ENCODE measurements around the gene CHI3L2. TPM values are rescaled to one million over a fixed set of nuclear protein-coding genes. Genes with fewer than 3 reads are reported as not detected.

The CHI3L2 gene
- total RNA-seq, 1 experiment from 2014 or later, result 0.61 TPM

DNA sequence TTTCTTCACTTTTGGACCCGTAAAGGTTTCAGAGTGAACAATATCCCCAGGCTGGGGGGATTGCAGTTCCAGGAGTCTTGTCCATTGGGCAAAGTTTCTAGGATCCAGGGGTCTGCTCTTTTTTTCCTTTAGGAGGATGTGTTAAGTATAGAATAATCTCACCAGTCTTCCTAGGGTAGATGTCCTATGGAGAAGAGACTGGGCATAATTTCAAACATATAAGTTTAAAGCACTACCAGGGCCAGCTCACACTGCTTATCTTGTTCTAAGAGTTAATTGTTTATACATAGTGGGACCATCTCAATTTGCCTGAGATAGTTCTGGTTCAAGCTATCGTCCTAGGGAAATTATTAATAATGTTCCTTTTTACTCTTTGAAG lies 1.2 kb downstream of the CHI3L2 start:
- TF ChIP-seq ZNF138 (CRISPR knock-in tag; conservative IDR thresholded peaks at IDR 0.05), result no peak
- TF ChIP-seq CREB1 (CRISPR knock-in tag; IDR thresholded peaks at IDR 0.05), result no peak
- no peak for TF ChIP-seq OVOL2 (CRISPR knock-in tag; IDR thresholded peaks at IDR 0.05; ENCODE audit: borderline replicate concordance)
- no peak for TF ChIP-seq TP53 (CRISPR knock-in tag; IDR thresholded peaks at IDR 0.05)
- TF ChIP-seq, protein P1, sequence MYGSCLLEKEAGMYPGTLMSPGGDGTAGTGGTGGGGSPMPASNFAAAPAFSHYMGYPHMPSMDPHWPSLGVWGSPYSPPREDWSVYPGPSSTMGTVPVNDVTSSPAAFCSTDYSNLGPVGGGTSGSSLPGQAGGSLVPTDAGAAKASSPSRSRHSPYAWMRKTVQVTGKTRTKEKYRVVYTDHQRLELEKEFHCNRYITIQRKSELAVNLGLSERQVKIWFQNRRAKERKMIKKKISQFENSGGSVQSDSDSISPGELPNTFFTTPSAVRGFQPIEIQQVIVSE (CRISPR knock-in tag; IDR thresholded peaks at IDR 0.05; ENCODE audit: borderline replicate concordance), result no peak
- no peak for TF ChIP-seq ETV6 (CRISPR knock-in tag; IDR thresholded peaks at IDR 0.05)
- no peak for TF ChIP-seq IRF2 (CRISPR knock-in tag; IDR thresholded peaks at IDR 0.05; ENCODE audit: borderline replicate concordance, low read depth)
- no peak for TF ChIP-seq ZNF263 (CRISPR knock-in tag; IDR thresholded peaks at IDR 0.05; ENCODE audit: low read depth)
- no peak for TF ChIP-seq ELF4 (CRISPR knock-in tag; IDR thresholded peaks at IDR 0.05; ENCODE audit: low read depth)
- TF ChIP-seq CTCF (IDR thresholded peaks at IDR 0.05), result no peak
- no peak for TF ChIP-seq ZBTB43 (CRISPR knock-in tag; IDR thresholded peaks at IDR 0.05)
- TF ChIP-seq RORB (CRISPR knock-in tag; IDR thresholded peaks at IDR 0.05), result no peak
- TF ChIP-seq TCF7 (CRISPR knock-in tag; IDR thresholded peaks at IDR 0.05; ENCODE audit: low read depth), result no peak
- TF ChIP-seq, protein P2, sequence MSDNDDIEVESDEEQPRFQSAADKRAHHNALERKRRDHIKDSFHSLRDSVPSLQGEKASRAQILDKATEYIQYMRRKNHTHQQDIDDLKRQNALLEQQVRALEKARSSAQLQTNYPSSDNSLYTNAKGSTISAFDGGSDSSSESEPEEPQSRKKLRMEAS (CRISPR knock-in tag; IDR thresholded peaks at IDR 0.05), result no peak
- no peak for TF ChIP-seq MXD4 (CRISPR knock-in tag; IDR thresholded peaks at IDR 0.05; ENCODE audit: borderline replicate concordance)
- no peak for TF ChIP-seq HMGA2 (CRISPR knock-in tag; IDR thresholded peaks at IDR 0.05)
- TF ChIP-seq GRHL2 (CRISPR knock-in tag; IDR thresholded peaks at IDR 0.05; ENCODE audit: insufficient replicate concordance, severe bottlenecking), result no peak
- TF ChIP-seq JUN (CRISPR knock-in tag; IDR thresholded peaks at IDR 0.05), result no peak
- no peak for TF ChIP-seq ZNF423 (CRISPR knock-in tag; IDR thresholded peaks at IDR 0.05)
- no peak for DNase-seq (ENCODE audit: low spot score)
- POLR2A ChIA-PET, result no interaction called here
- Mint-ChIP-seq H3K36me3 (no peaks in the 10 kb centered on the region), H3K9me3 (peaks cover 11% of the 10 kb centered on the region; the same call in 1 of the 2 replicates), H3K27me3 (ENCODE audit: low read depth) (peaks cover 4% of the 10 kb centered on the region), H3K4me1 (peaks cover 13% of the 10 kb centered on the region), H3K27ac (no peak overlapping the region), H3K4me3 (no peak overlapping the region)
- CTCF ChIA-PET, result no interaction called here
- no peak for ATAC-seq

DNA sequence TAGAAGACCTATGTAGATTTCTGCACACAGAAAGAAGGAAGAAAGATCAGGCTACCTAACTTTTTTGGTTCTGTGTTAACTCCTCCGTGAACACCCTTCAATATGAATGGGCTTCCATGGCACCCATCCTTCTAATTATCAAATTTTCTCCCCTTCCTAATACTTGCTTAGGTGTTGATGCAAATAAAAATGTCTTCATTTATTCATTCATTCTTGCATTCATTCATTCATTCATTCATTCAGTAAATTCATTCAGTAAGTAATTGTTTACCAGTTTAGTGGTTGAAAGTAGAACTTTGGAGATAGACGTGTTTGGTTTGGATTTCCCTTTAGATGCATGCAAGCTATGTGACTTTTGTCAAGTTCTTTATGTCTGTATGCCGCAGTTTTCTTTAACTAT lies 4.6 kb downstream of the CHI3L2 start:
- Mint-ChIP-seq H3K27ac (no peak overlapping the region), H3K27me3 (ENCODE audit: low read depth) (peaks cover 4% of the 10 kb centered on the region), H3K4me3 (no peak overlapping the region), H3K4me1 (peaks cover 17% of the 10 kb centered on the region), H3K9me3 (peaks cover 31% of the 10 kb centered on the region), H3K36me3 (no peaks in the 10 kb centered on the region)
- TF ChIP-seq NR2C2 (CRISPR knock-in tag; IDR thresholded peaks at IDR 0.05) (no peak), ZNF416 (CRISPR knock-in tag; IDR thresholded peaks at IDR 0.05) (no peak), FOXP1 (CRISPR knock-in tag; IDR thresholded peaks at IDR 0.05; ENCODE audit: borderline replicate concordance) (no peak), KAT7 (CRISPR knock-in tag; IDR thresholded peaks at IDR 0.05; ENCODE audit: borderline replicate concordance) (no peak), TP53 (CRISPR knock-in tag; IDR thresholded peaks at IDR 0.05) (no peak), RELA (CRISPR knock-in tag; IDR thresholded peaks at IDR 0.05; ENCODE audit: borderline replicate concordance) (no peak), FOXJ3 (CRISPR knock-in tag; IDR thresholded peaks at IDR 0.05; ENCODE audit: borderline replicate concordance) (no peak), EMX1 (CRISPR knock-in tag; IDR thresholded peaks at IDR 0.05) (no peak), ATF1 (CRISPR knock-in tag; IDR thresholded peaks at IDR 0.05) (no peak), ESRRA (CRISPR knock-in tag; IDR thresholded peaks at IDR 0.05; ENCODE audit: borderline replicate concordance) (no peak), MXD4 (CRISPR knock-in tag; IDR thresholded peaks at IDR 0.05; ENCODE audit: borderline replicate concordance) (no peak)
- TF ChIP-seq, protein P3, sequence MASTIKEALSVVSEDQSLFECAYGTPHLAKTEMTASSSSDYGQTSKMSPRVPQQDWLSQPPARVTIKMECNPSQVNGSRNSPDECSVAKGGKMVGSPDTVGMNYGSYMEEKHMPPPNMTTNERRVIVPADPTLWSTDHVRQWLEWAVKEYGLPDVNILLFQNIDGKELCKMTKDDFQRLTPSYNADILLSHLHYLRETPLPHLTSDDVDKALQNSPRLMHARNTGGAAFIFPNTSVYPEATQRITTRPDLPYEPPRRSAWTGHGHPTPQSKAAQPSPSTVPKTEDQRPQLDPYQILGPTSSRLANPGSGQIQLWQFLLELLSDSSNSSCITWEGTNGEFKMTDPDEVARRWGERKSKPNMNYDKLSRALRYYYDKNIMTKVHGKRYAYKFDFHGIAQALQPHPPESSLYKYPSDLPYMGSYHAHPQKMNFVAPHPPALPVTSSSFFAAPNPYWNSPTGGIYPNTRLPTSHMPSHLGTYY (CRISPR knock-in tag; IDR thresholded peaks at IDR 0.05), result no peak
- TF ChIP-seq, protein P4, sequence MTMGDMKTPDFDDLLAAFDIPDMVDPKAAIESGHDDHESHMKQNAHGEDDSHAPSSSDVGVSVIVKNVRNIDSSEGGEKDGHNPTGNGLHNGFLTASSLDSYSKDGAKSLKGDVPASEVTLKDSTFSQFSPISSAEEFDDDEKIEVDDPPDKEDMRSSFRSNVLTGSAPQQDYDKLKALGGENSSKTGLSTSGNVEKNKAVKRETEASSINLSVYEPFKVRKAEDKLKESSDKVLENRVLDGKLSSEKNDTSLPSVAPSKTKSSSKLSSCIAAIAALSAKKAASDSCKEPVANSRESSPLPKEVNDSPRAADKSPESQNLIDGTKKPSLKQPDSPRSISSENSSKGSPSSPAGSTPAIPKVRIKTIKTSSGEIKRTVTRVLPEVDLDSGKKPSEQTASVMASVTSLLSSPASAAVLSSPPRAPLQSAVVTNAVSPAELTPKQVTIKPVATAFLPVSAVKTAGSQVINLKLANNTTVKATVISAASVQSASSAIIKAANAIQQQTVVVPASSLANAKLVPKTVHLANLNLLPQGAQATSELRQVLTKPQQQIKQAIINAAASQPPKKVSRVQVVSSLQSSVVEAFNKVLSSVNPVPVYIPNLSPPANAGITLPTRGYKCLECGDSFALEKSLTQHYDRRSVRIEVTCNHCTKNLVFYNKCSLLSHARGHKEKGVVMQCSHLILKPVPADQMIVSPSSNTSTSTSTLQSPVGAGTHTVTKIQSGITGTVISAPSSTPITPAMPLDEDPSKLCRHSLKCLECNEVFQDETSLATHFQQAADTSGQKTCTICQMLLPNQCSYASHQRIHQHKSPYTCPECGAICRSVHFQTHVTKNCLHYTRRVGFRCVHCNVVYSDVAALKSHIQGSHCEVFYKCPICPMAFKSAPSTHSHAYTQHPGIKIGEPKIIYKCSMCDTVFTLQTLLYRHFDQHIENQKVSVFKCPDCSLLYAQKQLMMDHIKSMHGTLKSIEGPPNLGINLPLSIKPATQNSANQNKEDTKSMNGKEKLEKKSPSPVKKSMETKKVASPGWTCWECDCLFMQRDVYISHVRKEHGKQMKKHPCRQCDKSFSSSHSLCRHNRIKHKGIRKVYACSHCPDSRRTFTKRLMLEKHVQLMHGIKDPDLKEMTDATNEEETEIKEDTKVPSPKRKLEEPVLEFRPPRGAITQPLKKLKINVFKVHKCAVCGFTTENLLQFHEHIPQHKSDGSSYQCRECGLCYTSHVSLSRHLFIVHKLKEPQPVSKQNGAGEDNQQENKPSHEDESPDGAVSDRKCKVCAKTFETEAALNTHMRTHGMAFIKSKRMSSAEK (CRISPR knock-in tag; IDR thresholded peaks at IDR 0.05; ENCODE audit: borderline replicate concordance), result no peak
- ChIA-PET POLR2A (no interaction called here), CTCF (no interaction called here)
- ATAC-seq (no peak), DNase-seq (ENCODE audit: low spot score) (no peak)

All from WTC11 (cell line).